GM12873 (cell line): ENCODE results near the gene PTCD2.

Source experiments
- CTCF ChIP-seq: IDR thresholded peaks from 2 replicates; pipeline ENCODE4 v1.5.1; 2012; ENCODE audit warnings: low read depth, mild to moderate bottlenecking, moderate library complexity, low read length, control low read depth; ENCODE audit not compliant: insufficient read depth; ENCODE audit errors: missing control alignments

The PTCD2 gene

GRCh38 chr5:72281764-72282499 is 38.2 kb upstream of the PTCD2 start:
- TF ChIP-seq CTCF = no peak

- no peak for TF ChIP-seq CTCF
Observed at GRCh38 chr5:72282878-72283277, 37.3 kb upstream of the PTCD2 start.

GRCh38 chr5:72283358-72283757 is 36.8 kb upstream of the PTCD2 start:
- no peak for TF ChIP-seq CTCF

- no peak for TF ChIP-seq CTCF
Observed at GRCh38 chr5:72284559-72285423, 35.4 kb upstream of the PTCD2 start.

- TF ChIP-seq CTCF = no peak
Observed at GRCh38 chr5:72285424-72285821, 34.8 kb upstream of the PTCD2 start.

- TF ChIP-seq CTCF = no peak
Observed at GRCh38 chr5:72286798-72287197, 33.4 kb upstream of the PTCD2 start.

GRCh38 chr5:72288924-72289323 is 31.2 kb upstream of the PTCD2 start:
- no peak for TF ChIP-seq CTCF
